Neural cell (in vitro differentiated cells): Measurements from ENCODE around the gene DAZAP1. TPM values are rescaled to one million over a fixed set of nuclear protein-coding genes. Genes with fewer than 3 reads are reported as not detected.

ENCODE experiments used
- H2AFZ ChIP-seq: fragments of 200-600, 300-800 bp; sonication (generic), shearing (Covaris generic); 2 replicates; pipeline ENCODE4 v1.6.0; 2014; ENCODE audit warnings: low read depth, mild to moderate bottlenecking, antibody characterized with exemption, low read length, moderate library complexity
- H3F3A ChIP-seq: fragments of 200-600 bp; shearing (Covaris generic); 2 replicates; pipeline ENCODE4 v1.6.1; 2016; ENCODE audit warnings: mild to moderate bottlenecking, moderate library complexity, mixed read lengths, antibody characterized with exemption, low read length; ENCODE audit not compliant: insufficient read depth, poor library complexity, severe bottlenecking
- H3K27ac ChIP-seq: fragments of 200-600, 300-800 bp; sonication (generic), shearing (Covaris generic); 2 replicates; pipeline ENCODE4 v1.5.1; 2014; ENCODE audit warnings: mild to moderate bottlenecking, low read length, moderate library complexity
- H3K27me3 ChIP-seq: fragments of 300-800, 200-600 bp; sonication (generic), shearing (Covaris generic); 2 replicates; pipeline ENCODE4 v1.6.0; 2014; ENCODE audit warnings: mild to moderate bottlenecking, low read depth, low read length, moderate library complexity; ENCODE audit not compliant: insufficient read depth
- H3K36me3 ChIP-seq: fragments of 300-800, 200-600 bp; sonication (generic), shearing (Covaris generic); 2 replicates; pipeline ENCODE4 v1.5.1; 2014; ENCODE audit warnings: mild to moderate bottlenecking, antibody characterized with exemption, low read length, moderate library complexity; ENCODE audit not compliant: insufficient read depth
- H3K4me2 ChIP-seq: fragments of 300-800, 200-600 bp; sonication (generic), shearing (Covaris generic); 2 replicates; pipeline ENCODE4 v1.6.0; 2014; ENCODE audit warnings: mild to moderate bottlenecking, low read length
- H3K4me3 ChIP-seq: fragments of 300-800, 200-600 bp; sonication (generic), shearing (Covaris generic); 2 replicates; pipeline ENCODE4 v1.5.1; 2014; ENCODE audit warnings: mild to moderate bottlenecking, low read length, moderate library complexity
- H3K79me2 ChIP-seq: fragments of 200-600 bp; shearing (Covaris generic); replicated peaks from 2 replicates; pipeline ENCODE4 v1.6.0; 2014; ENCODE audit warnings: mild to moderate bottlenecking, low read length, moderate library complexity; ENCODE audit not compliant: insufficient read depth
- H3K9ac ChIP-seq: fragments of 300-800, 200-600 bp; sonication (generic), shearing (Covaris generic); 2 replicates; pipeline ENCODE4 v1.6.1; 2016; ENCODE audit warnings: mild to moderate bottlenecking, low read length, mixed read lengths
- H3K9me2 ChIP-seq: fragments of 200-600 bp; shearing (Covaris generic); 2 replicates; pipeline ENCODE4 v1.6.1; 2016; ENCODE audit warnings: mild to moderate bottlenecking, low read length, mixed read lengths; ENCODE audit not compliant: insufficient read depth
- H3K9me3 ChIP-seq: fragments of 200-600, 300-800 bp; sonication (generic), shearing (Covaris generic); 2 replicates; pipeline ENCODE4 v1.6.1; 2016; ENCODE audit warnings: mild to moderate bottlenecking, mixed run types, low read length, moderate library complexity, mixed read lengths
- H4K20me1 ChIP-seq: fragments of 200-600 bp; shearing (Covaris generic); 2 replicates; pipeline ENCODE4 v1.6.1; 2016; ENCODE audit warnings: mild to moderate bottlenecking, mixed run types; ENCODE audit not compliant: insufficient read depth
- EP300 ChIP-seq: fragments of 450-650 bp; conservative IDR thresholded peaks from 2 replicates; pipeline ENCODE4 v1.6.1; 2014; ENCODE audit warnings: antibody characterized with exemption, mild to moderate bottlenecking, moderate library complexity; ENCODE audit not compliant: poor library complexity, severe bottlenecking
- EZH2 ChIP-seq: fragments of 200-600, 300-800 bp; shearing (Covaris generic), sonication (generic); IDR thresholded peaks from 2 replicates; pipeline ENCODE4 v1.6.1; 2014; ENCODE audit warnings: antibody characterized with exemption, low read length, borderline replicate concordance, mild to moderate bottlenecking; ENCODE audit not compliant: insufficient read depth, poor library complexity, severe bottlenecking
- MXI1 ChIP-seq: fragments of 450-650 bp; conservative IDR thresholded peaks from 2 replicates; pipeline ENCODE4 v1.6.1; 2014; ENCODE audit warnings: antibody characterized with exemption, mild to moderate bottlenecking; ENCODE audit not compliant: poor library complexity, severe bottlenecking
- POLR2AphosphoS5 ChIP-seq: IDR thresholded peaks from 2 replicates; pipeline ENCODE4 v1.6.1; 2012
- RAD21 ChIP-seq: fragments of 450-650 bp; conservative IDR thresholded peaks from 2 replicates; pipeline ENCODE4 v1.6.1; 2014; ENCODE audit warnings: antibody characterized with exemption, mild to moderate bottlenecking, moderate library complexity
- SMC3 ChIP-seq: fragments of 450-650 bp; conservative IDR thresholded peaks from 2 replicates; pipeline ENCODE4 v1.6.1; 2014; ENCODE audit warnings: antibody characterized with exemption, mild to moderate bottlenecking, moderate library complexity; ENCODE audit not compliant: poor library complexity
- TAF1 ChIP-seq: IDR thresholded peaks from 2 replicates; pipeline ENCODE4 v1.6.1; 2012; ENCODE audit warnings: low read depth
- polyA plus RNA-seq: library from polyadenylated mRNA; depleted of rRNA; stranded (reverse); fragments of >200 nt; gene quantifications from 2 replicates; pipeline ENCODE4 v1.2.3, GENCODE V29; 2014
- TF ChIP-seq, protein P1 (sequence below): fragments of 450-650 bp; IDR thresholded peaks from 2 replicates; pipeline ENCODE4 v1.5.1; 2014; ENCODE audit warnings: antibody characterized with exemption, mild to moderate bottlenecking, moderate library complexity; ENCODE audit not compliant: poor library complexity, severe bottlenecking
- TF ChIP-seq, protein P2 (sequence below): IDR thresholded peaks from 2 replicates; pipeline ENCODE4 v1.6.1; 2012; ENCODE audit warnings: borderline replicate concordance

Gene DAZAP1
- polyA plus RNA-seq, 1 donor from 2014 or later: 60.5 TPM

DNA sequence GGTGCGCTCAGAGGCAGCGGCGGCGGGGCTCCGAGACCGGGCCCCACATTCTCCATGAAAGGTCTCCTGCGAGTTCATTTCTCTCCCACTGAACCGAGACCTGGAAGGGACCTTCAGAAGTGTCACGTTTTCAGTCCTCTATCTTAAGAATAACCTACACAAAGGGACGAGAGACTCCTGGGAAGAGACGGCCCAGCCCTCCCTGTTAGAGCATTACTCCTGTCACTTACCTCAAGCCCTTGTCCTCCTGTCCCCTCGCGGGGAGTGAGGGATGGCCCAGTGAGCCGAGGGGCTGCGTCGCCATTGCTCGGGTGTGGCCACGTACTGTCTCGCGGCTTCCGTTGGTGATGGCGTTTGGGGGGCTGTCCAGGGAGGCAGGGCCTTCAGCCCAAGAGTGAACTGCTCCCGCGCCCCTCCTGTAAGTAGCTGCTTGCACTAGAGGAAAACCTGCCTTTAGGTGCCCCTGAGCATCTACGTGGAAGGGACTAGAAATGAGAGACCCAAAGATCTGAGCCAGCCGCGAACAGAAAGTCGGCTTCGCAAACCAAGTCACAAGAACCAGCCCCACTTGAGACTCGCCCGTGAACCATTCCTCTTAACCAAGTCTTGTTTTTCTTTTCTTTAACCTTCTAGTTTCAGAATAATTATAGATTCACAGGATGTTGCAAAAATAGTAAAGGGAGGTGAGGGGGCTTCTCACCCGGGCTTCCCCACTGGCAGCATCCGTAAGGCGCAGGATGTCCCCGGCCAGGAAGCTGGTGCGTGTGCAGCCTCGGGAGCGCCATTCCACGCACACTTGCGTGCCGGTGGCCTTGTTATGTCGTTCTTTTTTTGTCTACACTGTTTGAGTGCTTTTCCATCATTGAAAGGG lies 44.8 kb upstream of the DAZAP1 start:
- no peaks in the 10 kb centered on the region for H3K27me3 ChIP-seq
- peaks cover 6% of the 10 kb centered on the region for H3K79me2 ChIP-seq
- H3K9me2 ChIP-seq: no peaks in the 10 kb centered on the region
- no peak overlapping the region for H3K27ac ChIP-seq
- TF ChIP-seq EP300 (no peak), TAF1 (no peak), SMC3 (no peak), RAD21 (no peak), MXI1 (no peak), POLR2AphosphoS5 (no peak), EZH2 (no peak)
- TF ChIP-seq, protein P1, sequence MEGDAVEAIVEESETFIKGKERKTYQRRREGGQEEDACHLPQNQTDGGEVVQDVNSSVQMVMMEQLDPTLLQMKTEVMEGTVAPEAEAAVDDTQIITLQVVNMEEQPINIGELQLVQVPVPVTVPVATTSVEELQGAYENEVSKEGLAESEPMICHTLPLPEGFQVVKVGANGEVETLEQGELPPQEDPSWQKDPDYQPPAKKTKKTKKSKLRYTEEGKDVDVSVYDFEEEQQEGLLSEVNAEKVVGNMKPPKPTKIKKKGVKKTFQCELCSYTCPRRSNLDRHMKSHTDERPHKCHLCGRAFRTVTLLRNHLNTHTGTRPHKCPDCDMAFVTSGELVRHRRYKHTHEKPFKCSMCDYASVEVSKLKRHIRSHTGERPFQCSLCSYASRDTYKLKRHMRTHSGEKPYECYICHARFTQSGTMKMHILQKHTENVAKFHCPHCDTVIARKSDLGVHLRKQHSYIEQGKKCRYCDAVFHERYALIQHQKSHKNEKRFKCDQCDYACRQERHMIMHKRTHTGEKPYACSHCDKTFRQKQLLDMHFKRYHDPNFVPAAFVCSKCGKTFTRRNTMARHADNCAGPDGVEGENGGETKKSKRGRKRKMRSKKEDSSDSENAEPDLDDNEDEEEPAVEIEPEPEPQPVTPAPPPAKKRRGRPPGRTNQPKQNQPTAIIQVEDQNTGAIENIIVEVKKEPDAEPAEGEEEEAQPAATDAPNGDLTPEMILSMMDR: no peak
- TF ChIP-seq, protein P2, sequence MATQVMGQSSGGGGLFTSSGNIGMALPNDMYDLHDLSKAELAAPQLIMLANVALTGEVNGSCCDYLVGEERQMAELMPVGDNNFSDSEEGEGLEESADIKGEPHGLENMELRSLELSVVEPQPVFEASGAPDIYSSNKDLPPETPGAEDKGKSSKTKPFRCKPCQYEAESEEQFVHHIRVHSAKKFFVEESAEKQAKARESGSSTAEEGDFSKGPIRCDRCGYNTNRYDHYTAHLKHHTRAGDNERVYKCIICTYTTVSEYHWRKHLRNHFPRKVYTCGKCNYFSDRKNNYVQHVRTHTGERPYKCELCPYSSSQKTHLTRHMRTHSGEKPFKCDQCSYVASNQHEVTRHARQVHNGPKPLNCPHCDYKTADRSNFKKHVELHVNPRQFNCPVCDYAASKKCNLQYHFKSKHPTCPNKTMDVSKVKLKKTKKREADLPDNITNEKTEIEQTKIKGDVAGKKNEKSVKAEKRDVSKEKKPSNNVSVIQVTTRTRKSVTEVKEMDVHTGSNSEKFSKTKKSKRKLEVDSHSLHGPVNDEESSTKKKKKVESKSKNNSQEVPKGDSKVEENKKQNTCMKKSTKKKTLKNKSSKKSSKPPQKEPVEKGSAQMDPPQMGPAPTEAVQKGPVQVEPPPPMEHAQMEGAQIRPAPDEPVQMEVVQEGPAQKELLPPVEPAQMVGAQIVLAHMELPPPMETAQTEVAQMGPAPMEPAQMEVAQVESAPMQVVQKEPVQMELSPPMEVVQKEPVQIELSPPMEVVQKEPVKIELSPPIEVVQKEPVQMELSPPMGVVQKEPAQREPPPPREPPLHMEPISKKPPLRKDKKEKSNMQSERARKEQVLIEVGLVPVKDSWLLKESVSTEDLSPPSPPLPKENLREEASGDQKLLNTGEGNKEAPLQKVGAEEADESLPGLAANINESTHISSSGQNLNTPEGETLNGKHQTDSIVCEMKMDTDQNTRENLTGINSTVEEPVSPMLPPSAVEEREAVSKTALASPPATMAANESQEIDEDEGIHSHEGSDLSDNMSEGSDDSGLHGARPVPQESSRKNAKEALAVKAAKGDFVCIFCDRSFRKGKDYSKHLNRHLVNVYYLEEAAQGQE: no peak
- H3K9ac ChIP-seq: no peak overlapping the region
- no peaks in the 10 kb centered on the region for H3K9me3 ChIP-seq
- no peaks in the 10 kb centered on the region for H3F3A ChIP-seq
- no peak overlapping the region for H2AFZ ChIP-seq
- H3K36me3 ChIP-seq: no peaks in the 10 kb centered on the region
- H4K20me1 ChIP-seq: no peaks in the 10 kb centered on the region
- no peak overlapping the region for H3K4me3 ChIP-seq
- H3K4me2 ChIP-seq: no peak overlapping the region

DNA sequence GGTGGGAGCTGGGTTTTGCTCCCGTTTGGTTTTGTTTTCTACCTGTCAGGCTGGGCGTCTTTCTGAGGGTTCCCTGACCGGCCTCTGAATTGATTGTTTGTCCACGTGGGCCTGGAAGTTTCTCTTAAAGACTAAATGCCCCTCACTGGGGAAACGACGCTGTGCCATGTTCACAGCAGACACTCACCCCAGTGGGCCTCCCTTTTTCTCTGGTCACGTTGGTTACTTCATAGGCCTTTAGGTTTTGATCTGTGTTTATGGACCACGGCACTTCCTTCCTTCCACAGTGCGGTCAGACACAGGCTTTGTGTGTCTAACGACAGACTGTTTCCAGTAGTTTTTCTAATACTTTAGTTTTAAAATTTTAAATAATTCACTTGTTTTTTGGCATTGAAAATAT lies 43.8 kb upstream of the DAZAP1 start:
- H2AFZ ChIP-seq: no peak overlapping the region
- H3K79me2 ChIP-seq: peaks cover 6% of the 10 kb centered on the region
- H3K9me2 ChIP-seq: no peaks in the 10 kb centered on the region
- H3K27me3 ChIP-seq: no peaks in the 10 kb centered on the region
- TF ChIP-seq POLR2AphosphoS5 (no peak), EP300 (no peak), TAF1 (no peak), MXI1 (no peak)
- no peak overlapping the region for H3K27ac ChIP-seq
- no peaks in the 10 kb centered on the region for H4K20me1 ChIP-seq
- no peak overlapping the region for H3K4me2 ChIP-seq
- no peaks in the 10 kb centered on the region for H3F3A ChIP-seq
- no peaks in the 10 kb centered on the region for H3K36me3 ChIP-seq
- no peak overlapping the region for H3K4me3 ChIP-seq
- H3K9me3 ChIP-seq: no peaks in the 10 kb centered on the region
- H3K9ac ChIP-seq: no peak overlapping the region
